K562 (cell line): Measurements from ENCODE around the gene TMEM45A. TPM values are rescaled to one million over a fixed set of nuclear protein-coding genes. Genes with fewer than 3 reads are reported as not detected.
A peak's percentile ranks its signal among the peaks of the same experiment; 100 is the strongest.

Source experiments
- ATAC-seq: fragments of 200-7000 bp; cut with Tn5 transposase; 3 replicates; pipeline ENCODE4 v1.9.1; 2020; ENCODE audit warnings: moderate library complexity
- BruUV-seq: library from RNA; stranded (reverse); fragments of 400-500 nt; replicated peaks from 2 replicates; lab custom pipeline; 2021; lab: Mats Ljungman, UMichigan
- CTCF ChIA-PET: fragments of 300-600 bp; formaldehyde crosslinking; extraction: SDS; loops from one replicate; lab custom pipeline; 2021; ENCODE audit warnings: low intra/inter-chr PET ratio; lab: Yijun Ruan, JAX
- POLR2A ChIA-PET: fragments of 300-600, 350-650 bp; sonication (Branson Sonifier 250); formaldehyde crosslinking; extraction: SDS; loops from one replicate; lab custom pipeline; 2021; ENCODE audit warnings: antibody characterized with exemption, inconsistent platforms; lab: Yijun Ruan, JAX
- DNase-seq, 4 experiments: peaks; one replicate each; pipeline versions ENCODE4 v3.0.0 to v3.0.0-alpha.2; 2011 to 2018; ENCODE audit warnings: low spot score in 3 of 4, mixed read lengths in 3 of 4; ENCODE audit errors: extremely low read depth in 1 of 4
- FAIRE-seq: peaks from 2 replicates; lab custom pipeline; 2011; peaks lifted over from hg19 to GRCh38; lab: Jason Lieb, UNC
- H2AFZ ChIP-seq: 2 replicates; pipeline ENCODE4 v1.6.0; 2011; ENCODE audit warnings: low read depth, low read length, control low read depth, inconsistent platforms
- H3K27ac ChIP-seq: fragments of 200-600 bp; 3 replicates; pipeline ENCODE4 v1.8.0; 2011; ENCODE audit warnings: low read depth, mild to moderate bottlenecking, control low read depth, inconsistent platforms, low read length, moderate library complexity, mixed read lengths; ENCODE audit errors: extremely low read depth
- H3K27me3 ChIP-seq, 2 experiments: fragments of 300-600 bp in 1 of 2; 2 replicates in 1 of 2; 3 replicates in 1 of 2; pipeline versions ENCODE4 v1.6.0 to v1.8.0; 2011; ENCODE audit warnings: inconsistent platforms in 2 of 2, low read length in 2 of 2, mild to moderate bottlenecking in 1 of 2, mixed read lengths in 1 of 2, moderate library complexity in 1 of 2; ENCODE audit not compliant: control insufficient read depth in 2 of 2, insufficient read depth in 2 of 2
- H3K36me3 ChIP-seq: fragments of 300-600 bp; 3 replicates; pipeline ENCODE4 v1.8.0; 2011; ENCODE audit warnings: mild to moderate bottlenecking, low read length, inconsistent platforms; ENCODE audit not compliant: control insufficient read depth, insufficient read depth
- H3K4me1 ChIP-seq, 2 experiments: fragments of 200-600 bp in 1 of 2; replicated peaks in 1 of 2; 2 replicates in 1 of 2; 3 replicates in 1 of 2; pipeline versions ENCODE4 v1.5.1 to v1.8.0; 2011; ENCODE audit warnings: inconsistent platforms in 2 of 2, low read length in 2 of 2, mild to moderate bottlenecking in 1 of 2, mixed read lengths in 1 of 2, moderate library complexity in 1 of 2; ENCODE audit not compliant: control insufficient read depth in 2 of 2, insufficient read depth in 2 of 2
- H3K4me2 ChIP-seq: 2 replicates; pipeline ENCODE4 v1.6.1; 2011; ENCODE audit warnings: low read length, control low read depth, inconsistent platforms, mixed read lengths; ENCODE audit not compliant: insufficient read depth
- H3K4me3 ChIP-seq: fragments of 200-600 bp; sonication (generic), shearing (Covaris generic); 2 replicates; pipeline ENCODE4 v1.5.1; 2016; ENCODE audit warnings: control low read depth, inconsistent platforms
- H3K79me2 ChIP-seq: fragments of 200-600 bp; 3 replicates; pipeline ENCODE4 v1.8.0; 2011; ENCODE audit warnings: low read length, inconsistent platforms; ENCODE audit not compliant: control insufficient read depth, insufficient read depth
- H3K9ac ChIP-seq, 2 experiments: 2 replicates each; pipeline versions ENCODE4 v1.6.0 to v1.6.1; 2011; ENCODE audit warnings: low read depth in 2 of 2, low read length in 2 of 2, control low read depth in 1 of 2, inconsistent platforms in 1 of 2, mild to moderate bottlenecking in 1 of 2, mixed read lengths in 1 of 2; ENCODE audit not compliant: insufficient read depth in 1 of 2
- H3K9me1 ChIP-seq: one replicate; pipeline ENCODE4 v1.6.0; 2011; ENCODE audit warnings: inconsistent platforms, mild to moderate bottlenecking, low read length, moderate library complexity; ENCODE audit not compliant: control insufficient read depth, insufficient read depth
- H3K9me3 ChIP-seq: replicated peaks from 2 replicates; pipeline ENCODE4 v1.5.1; 2011; ENCODE audit warnings: low read depth, low read length, inconsistent platforms; ENCODE audit not compliant: control insufficient read depth, insufficient read depth
- H4K20me1 ChIP-seq: replicated peaks from 2 replicates; pipeline ENCODE4 v1.6.1; 2011; ENCODE audit warnings: low read length, inconsistent platforms, mixed read lengths; ENCODE audit not compliant: control insufficient read depth, insufficient read depth
- CCAR2 ChIP-seq: fragments of 200-400 bp; formaldehyde crosslinking; IDR thresholded peaks from 2 replicates; pipeline ENCODE4 v1.6.1; 2017; ENCODE audit warnings: mild to moderate bottlenecking, low read depth, low read length
- HMG20B ChIP-seq: fragments of 250-450 bp; sonication (Bioruptor Pico); IDR thresholded peaks from 2 replicates; pipeline ENCODE4 v1.5.0; 2021; ENCODE audit warnings: mild to moderate bottlenecking
- ILF3 ChIP-seq: fragments of 450-650 bp; IDR thresholded peaks from 2 replicates; pipeline ENCODE4 v1.6.1; 2018; ENCODE audit warnings: antibody characterized with exemption, mild to moderate bottlenecking, moderate library complexity, borderline replicate concordance
- NBN ChIP-seq: fragments of 450-650 bp; IDR thresholded peaks from 2 replicates; pipeline ENCODE4 v1.6.1; 2016; ENCODE audit warnings: low read depth, mild to moderate bottlenecking
- NFIC ChIP-seq: fragments of 450-650 bp; IDR thresholded peaks from 2 replicates; pipeline ENCODE4 v1.6.1; 2017; ENCODE audit warnings: mild to moderate bottlenecking, inconsistent platforms
- POLR2B ChIP-seq: fragments of 450-650 bp; IDR thresholded peaks from 2 replicates; pipeline ENCODE4 v1.6.1; 2018; ENCODE audit warnings: low read depth; ENCODE audit not compliant: partially characterized antibody
- ZFP36 ChIP-seq: fragments of 150-350 bp; IDR thresholded peaks from 2 replicates; pipeline ENCODE4 v1.6.1; 2018; ENCODE audit warnings: low read length, low read depth; ENCODE audit not compliant: partially characterized antibody
- WGBS: fragments of 100-300 bp; shearing (Covaris generic); methylation state at CpG from one replicate; pipeline ENCODE4 v1.1.6; 2016; ENCODE audit warnings: low coverage, mixed read lengths; ENCODE audit not compliant: insufficient coverage; ENCODE audit errors: missing lambda C conversion rate; 5-methylcytosine and 5-hydroxymethylcytosine counted together
- in situ Hi-C: fragments of 300-500 bp; cut with MboI; formaldehyde crosslinking; loops from 4 replicates; pipeline ENCODE4 v1.15.0; 2018; ENCODE audit warnings: inconsistent platforms, mixed read lengths
- intact Hi-C: fragments of 100-400 bp; cut with micrococcal nuclease; formaldehyde crosslinking; loops from 2 replicates; pipeline ENCODE4 v1.14.2; 2022
- polyA plus RNA-seq, 8 experiments: library from polyadenylated mRNA; depleted of rRNA in 4 of 8; stranded (reverse) in 5 of 8; unstranded in 3 of 8; fragments of >200 nt; fragmentation: Nextera tagmentation in 2 of 8; fragmentation: Illumina TruSeq in 1 of 8; extraction: Ambion mirVana in 2 of 8; extraction: Trizol in 1 of 8; gene quantifications; 2 replicates each; pipeline versions ENCODE4 v1.2.1 to v1.2.3, GENCODE V29; 2011 to 2014; ENCODE audit warnings: inconsistent platforms in 1 of 8, missing spikeins in 1 of 8
- total RNA-seq, 7 experiments: library from RNA; depleted of rRNA in 6 of 7; stranded (reverse); fragments of >200 nt in 6 of 7; fragmentation: Illumina TruSeq in 2 of 7; extraction: Trizol in 2 of 7; gene quantifications; 2 replicates each; pipeline versions ENCODE4 v1.2.1 to v1.2.3, GENCODE V29; 2011 to 2021; ENCODE audit warnings: low replicate concordance in 1 of 7
- TF ChIP-seq, protein P1 (sequence below): IDR thresholded peaks from 2 replicates; pipeline ENCODE4 v1.6.1; 2014; ENCODE audit warnings: antibody characterized with exemption

Gene TMEM45A
- total and polyA plus RNA-seq, 9 of the 15 experiments (the other 6 are each of a cell fraction or from before 2014, with no cell fraction given) = 0.41 to 4.1 (median 0.95) TPM

- TF ChIP-seq, protein P1, sequence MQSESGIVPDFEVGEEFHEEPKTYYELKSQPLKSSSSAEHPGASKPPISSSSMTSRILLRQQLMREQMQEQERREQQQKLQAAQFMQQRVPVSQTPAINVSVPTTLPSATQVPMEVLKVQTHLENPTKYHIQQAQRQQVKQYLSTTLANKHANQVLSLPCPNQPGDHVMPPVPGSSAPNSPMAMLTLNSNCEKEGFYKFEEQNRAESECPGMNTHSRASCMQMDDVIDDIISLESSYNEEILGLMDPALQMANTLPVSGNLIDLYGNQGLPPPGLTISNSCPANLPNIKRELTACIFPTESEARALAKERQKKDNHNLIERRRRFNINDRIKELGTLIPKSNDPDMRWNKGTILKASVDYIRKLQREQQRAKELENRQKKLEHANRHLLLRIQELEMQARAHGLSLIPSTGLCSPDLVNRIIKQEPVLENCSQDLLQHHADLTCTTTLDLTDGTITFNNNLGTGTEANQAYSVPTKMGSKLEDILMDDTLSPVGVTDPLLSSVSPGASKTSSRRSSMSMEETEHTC = no peak
Measured at GRCh38 chr3:100591411-100591810, 99.0 kb downstream of the TMEM45A start (continued).

DNA sequence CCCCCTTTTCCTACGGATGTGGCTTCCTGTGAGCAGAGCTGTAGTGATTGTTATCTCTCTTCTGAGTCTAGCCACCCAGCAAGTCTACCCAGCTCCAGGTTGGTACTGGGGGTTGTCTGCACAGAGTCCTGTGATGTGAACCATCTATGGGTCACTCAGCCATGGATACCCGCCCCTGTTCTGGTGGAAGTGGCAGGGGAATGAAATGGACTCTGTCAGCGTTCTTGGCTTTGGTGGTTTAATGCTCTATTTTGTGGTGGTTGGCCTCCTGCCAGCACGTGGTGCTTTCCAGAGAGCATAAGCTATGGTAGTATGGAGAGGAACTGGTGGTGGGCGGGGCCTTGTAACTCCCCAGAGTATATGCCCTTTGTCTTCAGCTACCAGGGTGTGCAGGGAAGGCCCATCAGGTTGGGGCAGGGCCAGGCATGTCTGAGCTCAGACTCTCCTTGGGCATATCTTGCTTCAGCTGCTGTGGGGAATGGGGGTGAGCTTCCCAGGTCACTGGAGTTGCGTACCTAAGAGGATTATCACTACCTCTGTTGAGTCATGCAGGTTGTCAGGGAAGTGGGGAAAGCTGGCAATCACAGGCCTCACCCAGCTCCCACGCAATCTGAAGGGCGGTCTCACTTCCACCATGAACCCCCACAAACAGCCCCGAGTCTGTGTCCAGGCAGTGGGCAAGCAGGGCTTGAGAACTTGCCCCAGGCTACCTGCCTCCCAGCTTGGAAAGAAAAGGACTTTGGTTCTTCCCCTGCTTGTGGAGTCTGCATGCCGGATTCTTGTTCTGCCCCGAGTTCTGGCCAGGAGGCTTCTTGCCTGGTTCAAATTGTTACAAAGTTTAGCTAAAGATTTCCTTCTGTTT, 108.0 kb downstream of the TMEM45A start:
- no peak overlapping the region for H3K4me2 ChIP-seq
- no TSS peak for BruUV-seq
- no peaks in the 10 kb centered on the region for H3K9me3 ChIP-seq
- no peaks in the 10 kb centered on the region for H3K36me3 ChIP-seq
- intact Hi-C loops (loop anchor here (5.0 kb wide), 1 partner anchor 107 kb away; the partner anchor contains the start of gene TFG), in situ Hi-C loops (loop anchor here (25.0 kb wide), 1 partner anchor 763 kb away; no protein-coding TSS in a partner anchor)
- WGBS = 28% methylated on average over 7 of the region's 11 CpGs
- peaks cover 0 to 8% of the 10 kb centered on the region in 2 experiments; a peak in 3 of 5 replicates for H3K4me1 ChIP-seq
- H3K27ac ChIP-seq = no peak overlapping the region
- H2AFZ ChIP-seq = no peak overlapping the region
- CTCF ChIA-PET = no interaction called here
- ATAC-seq (no peak), DNase-seq (no peak), FAIRE-seq (no peak)
- no peaks in the 10 kb centered on the region for H3K79me2 ChIP-seq
- no peaks in the 10 kb centered on the region for H4K20me1 ChIP-seq
- H3K9ac ChIP-seq = no peak overlapping the region
- POLR2A ChIA-PET = interaction anchor here (1.2 kb wide), 2 partner anchors 10 to 201 kb away, joined by 4 read pairs; no protein-coding TSS in a partner anchor
- H3K27me3 ChIP-seq = no peaks in the 10 kb centered on the region
- TF ChIP-seq NFIC = peak; percentile 71
- no peak for TF ChIP-seq CCAR2
- no peak for TF ChIP-seq ILF3
- TF ChIP-seq HMG20B (CRISPR knock-in tag) = no peak
- no peak for TF ChIP-seq NBN
- peak; percentile 88 for TF ChIP-seq ZFP36
- no peak for TF ChIP-seq POLR2B
- H3K4me3 ChIP-seq = no peak overlapping the region
- no peaks in the 10 kb centered on the region for H3K9me1 ChIP-seq
